Measurements from ENCODE around the gene CETP. TPM values are rescaled to one million over a fixed set of nuclear protein-coding genes. Genes with fewer than 3 reads are reported as not detected.

The CETP gene
- total and polyA plus RNA-seq, 9 of the 15 experiments (the other 6 are each of a cell fraction or from before 2014, with no cell fraction given): 0.07 to 0.11 TPM; not detected in 7

DNA sequence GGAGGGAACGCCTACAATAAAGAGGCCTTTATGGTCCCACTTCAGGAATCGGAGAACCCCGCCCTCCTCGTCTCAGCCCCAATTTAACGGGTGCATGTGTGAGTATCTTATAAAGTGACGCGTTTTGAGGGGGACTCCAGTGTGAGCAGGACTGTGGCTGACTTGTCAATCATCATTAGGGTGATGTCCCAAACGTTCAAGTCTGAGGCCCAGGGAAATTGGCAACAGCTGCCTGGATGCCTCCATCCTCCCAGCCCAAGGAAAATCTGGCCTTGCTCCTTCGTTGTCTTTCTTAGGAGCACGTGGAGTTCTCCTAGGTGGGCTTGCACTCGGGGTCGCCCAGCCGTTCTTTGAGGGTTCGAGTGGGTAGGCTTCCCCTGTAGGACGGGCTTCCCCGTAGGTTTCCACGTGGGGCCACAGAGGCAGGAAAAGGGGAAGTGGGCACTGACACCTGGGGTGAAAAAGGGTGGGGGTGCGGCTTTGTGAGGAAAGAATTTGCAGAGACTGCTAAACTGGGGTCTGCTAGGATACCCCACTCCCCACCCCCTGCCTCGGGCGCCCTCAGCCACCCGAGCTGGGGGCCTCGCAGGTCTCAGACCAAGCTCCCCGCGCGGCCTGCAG lies 30.4 kb upstream of the CETP start:
- H3K4me2 ChIP-seq (ENCODE audit: insufficient read depth, low read length): peak overlapping the region; percentile 98
- WGBS (ENCODE audit: insufficient coverage, low coverage, missing lambda C conversion rate): 40% methylated on average over 18 of the region's 25 CpGs
- H3K79me2 ChIP-seq (ENCODE audit: control insufficient read depth, insufficient read depth, low read length): peaks cover 43% of the 10 kb centered on the region
- DNase-seq (ENCODE audit: extremely low read depth in 1 of 4, low spot score in 3 of 4) (peak in 1 of 4 experiments; percentile 23), ATAC-seq (no peak), FAIRE-seq (peak; percentile 40)
- peak overlapping the region; percentile 91 to 97 for H3K9ac ChIP-seq (ENCODE audit: insufficient read depth in 1 of 2, low read depth in 2 of 2, low read length in 2 of 2)
- POLR2A ChIA-PET: interaction anchor here (0.6 to 6.1 kb wide), 28 partner anchors 12 to 1295 kb away, joined by 3 to 102 read pairs (median 4); no protein-coding TSS in a partner anchor
- H3K9me1 ChIP-seq (ENCODE audit: control insufficient read depth, insufficient read depth, low read length): no peaks in the 10 kb centered on the region
- peaks cover 18% of the 10 kb centered on the region; the same call in 1 of the 2 replicates for H4K20me1 ChIP-seq (replicated peaks; ENCODE audit: control insufficient read depth, insufficient read depth, low read length)
- in situ Hi-C loops (cut with MboI): no loop called here
- no peaks in the 10 kb centered on the region for H3K27me3 ChIP-seq (ENCODE audit: control insufficient read depth in 2 of 2, insufficient read depth in 2 of 2, low read length in 2 of 2)
- peaks cover 17 to 22% of the 10 kb centered on the region in 2 experiments; a peak in 4 of 5 replicates for H3K4me1 ChIP-seq (replicated peaks in 1 of 2; ENCODE audit: control insufficient read depth in 2 of 2, insufficient read depth in 2 of 2, low read length in 2 of 2)
- CTCF ChIA-PET (ENCODE audit: low intra/inter-chr PET ratio): no interaction called here
- peak overlapping the region; percentile 95 for H3K4me3 ChIP-seq
- BruUV-seq (replicated peaks): TSS peak; percentile 97
- H3K36me3 ChIP-seq (ENCODE audit: control insufficient read depth, insufficient read depth, low read length): peaks cover 27% of the 10 kb centered on the region; the same call in 2 of the 3 replicates
- H2AFZ ChIP-seq (ENCODE audit: low read depth, low read length): peak overlapping the region; percentile 88
- intact Hi-C loops (cut with micrococcal nuclease): loop anchor here (5.0 kb wide), 1 partner anchor 59 kb away; no protein-coding TSS in a partner anchor
- H3K27ac ChIP-seq (ENCODE audit: extremely low read depth, low read depth, low read length): peak overlapping the region; percentile 91
- no peaks in the 10 kb centered on the region for H3K9me3 ChIP-seq (replicated peaks; ENCODE audit: control insufficient read depth, insufficient read depth, low read depth, low read length)
- no peak for TF ChIP-seq ATF1 (CRISPR knock-in tag; IDR thresholded peaks at IDR 0.05)
- TF ChIP-seq ATF1 (tag; IDR thresholded peaks at IDR 0.05): no peak
- TF ChIP-seq, protein P1, sequence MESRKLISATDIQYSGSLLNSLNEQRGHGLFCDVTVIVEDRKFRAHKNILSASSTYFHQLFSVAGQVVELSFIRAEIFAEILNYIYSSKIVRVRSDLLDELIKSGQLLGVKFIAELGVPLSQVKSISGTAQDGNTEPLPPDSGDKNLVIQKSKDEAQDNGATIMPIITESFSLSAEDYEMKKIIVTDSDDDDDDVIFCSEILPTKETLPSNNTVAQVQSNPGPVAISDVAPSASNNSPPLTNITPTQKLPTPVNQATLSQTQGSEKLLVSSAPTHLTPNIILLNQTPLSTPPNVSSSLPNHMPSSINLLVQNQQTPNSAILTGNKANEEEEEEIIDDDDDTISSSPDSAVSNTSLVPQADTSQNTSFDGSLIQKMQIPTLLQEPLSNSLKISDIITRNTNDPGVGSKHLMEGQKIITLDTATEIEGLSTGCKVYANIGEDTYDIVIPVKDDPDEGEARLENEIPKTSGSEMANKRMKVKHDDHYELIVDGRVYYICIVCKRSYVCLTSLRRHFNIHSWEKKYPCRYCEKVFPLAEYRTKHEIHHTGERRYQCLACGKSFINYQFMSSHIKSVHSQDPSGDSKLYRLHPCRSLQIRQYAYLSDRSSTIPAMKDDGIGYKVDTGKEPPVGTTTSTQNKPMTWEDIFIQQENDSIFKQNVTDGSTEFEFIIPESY (CRISPR knock-in tag; IDR thresholded peaks at IDR 0.05): no peak
- TF ChIP-seq ZNF253 (CRISPR knock-in tag; conservative IDR thresholded peaks at IDR 0.05): no peak
- TF ChIP-seq, protein P2, sequence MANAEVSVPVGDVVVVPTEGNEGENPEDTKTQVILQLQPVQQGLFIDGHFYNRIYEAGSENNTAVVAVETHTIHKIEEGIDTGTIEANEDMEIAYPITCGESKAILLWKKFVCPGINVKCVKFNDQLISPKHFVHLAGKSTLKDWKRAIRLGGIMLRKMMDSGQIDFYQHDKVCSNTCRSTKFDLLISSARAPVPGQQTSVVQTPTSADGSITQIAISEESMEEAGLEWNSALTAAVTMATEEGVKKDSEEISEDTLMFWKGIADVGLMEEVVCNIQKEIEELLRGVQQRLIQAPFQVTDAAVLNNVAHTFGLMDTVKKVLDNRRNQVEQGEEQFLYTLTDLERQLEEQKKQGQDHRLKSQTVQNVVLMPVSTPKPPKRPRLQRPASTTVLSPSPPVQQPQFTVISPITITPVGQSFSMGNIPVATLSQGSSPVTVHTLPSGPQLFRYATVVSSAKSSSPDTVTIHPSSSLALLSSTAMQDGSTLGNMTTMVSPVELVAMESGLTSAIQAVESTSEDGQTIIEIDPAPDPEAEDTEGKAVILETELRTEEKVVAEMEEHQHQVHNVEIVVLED (CRISPR knock-in tag; IDR thresholded peaks at IDR 0.05): no peak
- TF ChIP-seq PTBP1 (IDR thresholded peaks at IDR 0.05; ENCODE audit: low read depth, low read length): no peak
- TF ChIP-seq, protein P3, sequence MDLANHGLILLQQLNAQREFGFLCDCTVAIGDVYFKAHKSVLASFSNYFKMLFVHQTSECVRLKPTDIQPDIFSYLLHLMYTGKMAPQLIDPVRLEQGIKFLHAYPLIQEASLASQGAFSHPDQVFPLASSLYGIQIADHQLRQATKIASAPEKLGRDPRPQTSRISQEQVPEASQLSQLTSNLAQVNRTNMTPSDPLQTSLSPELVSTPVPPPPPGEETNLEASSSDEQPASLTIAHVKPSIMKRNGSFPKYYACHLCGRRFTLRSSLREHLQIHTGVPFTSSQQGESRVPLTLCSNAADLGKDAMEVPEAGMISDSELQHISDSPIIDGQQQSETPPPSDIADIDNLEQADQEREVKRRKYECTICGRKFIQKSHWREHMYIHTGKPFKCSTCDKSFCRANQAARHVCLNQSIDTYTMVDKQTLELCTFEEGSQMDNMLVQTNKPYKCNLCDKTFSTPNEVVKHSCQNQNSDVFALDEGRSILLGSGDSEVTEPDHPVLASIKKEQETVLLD (IDR thresholded peaks at IDR 0.05): 0 out of 2 replicates have a peak, but pooled peaks have one; percentile 13
- TF ChIP-seq HEY1 (CRISPR knock-in tag; IDR thresholded peaks at IDR 0.05; ENCODE audit: borderline replicate concordance): peak; percentile 78; the same call in 1 of the 2 replicates
- TF ChIP-seq BDP1 (IDR thresholded peaks at IDR 0.05; ENCODE audit: insufficient read depth, insufficient read length): no peak
- TF ChIP-seq, protein P4, sequence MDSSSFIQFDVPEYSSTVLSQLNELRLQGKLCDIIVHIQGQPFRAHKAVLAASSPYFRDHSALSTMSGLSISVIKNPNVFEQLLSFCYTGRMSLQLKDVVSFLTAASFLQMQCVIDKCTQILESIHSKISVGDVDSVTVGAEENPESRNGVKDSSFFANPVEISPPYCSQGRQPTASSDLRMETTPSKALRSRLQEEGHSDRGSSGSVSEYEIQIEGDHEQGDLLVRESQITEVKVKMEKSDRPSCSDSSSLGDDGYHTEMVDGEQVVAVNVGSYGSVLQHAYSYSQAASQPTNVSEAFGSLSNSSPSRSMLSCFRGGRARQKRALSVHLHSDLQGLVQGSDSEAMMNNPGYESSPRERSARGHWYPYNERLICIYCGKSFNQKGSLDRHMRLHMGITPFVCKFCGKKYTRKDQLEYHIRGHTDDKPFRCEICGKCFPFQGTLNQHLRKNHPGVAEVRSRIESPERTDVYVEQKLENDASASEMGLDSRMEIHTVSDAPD (CRISPR knock-in tag; IDR thresholded peaks at IDR 0.05): peak; percentile 64; the same call in 1 of the 2 replicates
- no peak for TF ChIP-seq SRSF7 (optimal IDR thresholded peaks at IDR 0.05; ENCODE audit: low read depth, low read length)
- TF ChIP-seq RBM14 (IDR thresholded peaks at IDR 0.05; ENCODE audit: borderline replicate concordance, insufficient read depth, low read depth, low read length): no peak
- no peak for TF ChIP-seq FIP1L1 (IDR thresholded peaks at IDR 0.05; ENCODE audit: low read depth, low read length, poor library complexity, severe bottlenecking)
- TF ChIP-seq CCNT2 (IDR thresholded peaks at IDR 0.05; ENCODE audit: borderline replicate concordance, extremely low read depth, insufficient read length, low read depth, low read length): no peak
- no peak for TF ChIP-seq KLF16 (IDR thresholded peaks at IDR 0.05)

Measured in K562 (cell line).